GOT3 (cell line): Measurements from ENCODE around the gene ITPR3.

ENCODE experiments used
- DNase-seq: peaks from one replicate; lab custom pipeline; 2025; ENCODE audit warnings: mixed read lengths; lab: John Stamatoyannopoulos, UW

ITPR3 gene

DNA sequence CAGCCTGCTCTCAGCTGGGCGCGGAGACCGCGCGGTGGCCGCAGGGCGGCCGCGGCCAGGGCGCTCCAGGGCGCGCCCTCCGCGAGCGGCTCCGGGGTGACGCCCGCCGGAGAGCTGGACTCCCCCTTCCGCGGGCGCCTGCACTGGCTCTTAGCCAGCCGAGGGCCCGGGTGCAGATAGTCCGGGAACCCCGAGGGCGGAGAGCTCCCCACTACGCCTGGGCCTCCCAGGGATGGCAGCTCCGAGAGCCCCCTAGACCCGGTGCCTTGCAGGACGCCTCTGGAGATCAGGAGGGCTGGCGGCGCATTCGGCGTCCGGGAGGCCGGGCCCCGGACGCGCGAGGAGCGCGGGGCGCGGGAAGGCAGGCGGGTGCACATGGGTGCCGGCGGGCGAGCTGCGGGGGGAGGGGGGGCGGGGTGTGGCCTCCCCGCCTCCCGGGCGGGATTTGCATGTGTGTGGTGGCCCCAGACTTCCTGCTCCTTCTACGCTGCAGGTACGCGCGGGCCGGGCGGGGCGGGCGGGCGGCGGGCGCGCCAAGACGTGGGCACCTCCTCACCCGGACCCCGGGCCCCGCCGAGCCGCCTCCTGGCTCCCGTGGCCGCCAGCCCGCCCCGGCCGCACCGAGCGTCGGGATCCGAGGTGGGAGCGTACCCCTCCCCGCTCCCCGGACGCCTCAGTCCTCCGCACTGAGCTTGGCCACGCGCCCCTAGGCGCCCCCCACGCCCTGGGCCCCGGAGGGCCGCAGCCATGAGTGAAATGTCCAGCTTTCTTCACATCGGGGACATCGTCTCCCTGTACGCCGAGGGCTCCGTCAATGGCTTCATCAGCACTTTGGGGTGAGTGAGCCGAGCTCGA, at the start of gene ITPR3:
TSS of gene ITPR3 (plus strand) at position 467 of the 855 bp plus-strand sequence. CDS start at position 748, 281 bp downstream.
- peak; percentile 18 for DNase-seq

DNA sequence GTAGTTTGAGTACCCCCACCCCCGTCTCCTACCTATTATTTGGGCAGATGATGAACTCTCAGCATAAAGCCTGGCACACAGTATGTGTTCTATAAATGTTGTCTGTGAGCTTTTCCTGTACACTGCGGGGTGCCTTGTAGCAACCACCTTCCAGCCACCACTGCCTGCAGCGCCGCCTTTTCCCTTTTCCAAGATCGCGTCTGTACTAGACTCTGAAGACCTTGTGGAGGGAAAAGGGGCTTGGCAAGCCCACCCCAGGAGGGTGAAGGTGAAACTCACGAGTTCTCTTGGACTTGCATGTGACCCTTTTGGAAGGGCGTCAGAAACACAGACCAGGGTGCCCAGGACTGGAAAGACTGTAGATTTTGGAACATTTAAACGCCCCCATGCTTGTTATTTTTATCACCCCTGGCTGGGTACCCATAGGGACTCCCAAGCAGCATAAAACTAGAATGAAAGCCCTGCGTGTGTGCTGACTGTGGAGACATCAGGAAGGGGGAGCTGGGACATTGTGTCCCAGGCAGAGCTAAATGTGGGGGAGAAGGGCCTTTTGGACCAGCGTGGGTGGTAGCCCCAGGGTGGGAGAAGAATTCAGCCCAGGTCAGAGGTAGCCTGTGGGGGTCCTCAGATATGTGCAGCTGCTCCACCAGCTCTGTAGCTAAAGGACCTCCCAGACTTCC, 49.3 kb upstream of the ITPR3 start:
- DNase-seq, result no peak

DNA sequence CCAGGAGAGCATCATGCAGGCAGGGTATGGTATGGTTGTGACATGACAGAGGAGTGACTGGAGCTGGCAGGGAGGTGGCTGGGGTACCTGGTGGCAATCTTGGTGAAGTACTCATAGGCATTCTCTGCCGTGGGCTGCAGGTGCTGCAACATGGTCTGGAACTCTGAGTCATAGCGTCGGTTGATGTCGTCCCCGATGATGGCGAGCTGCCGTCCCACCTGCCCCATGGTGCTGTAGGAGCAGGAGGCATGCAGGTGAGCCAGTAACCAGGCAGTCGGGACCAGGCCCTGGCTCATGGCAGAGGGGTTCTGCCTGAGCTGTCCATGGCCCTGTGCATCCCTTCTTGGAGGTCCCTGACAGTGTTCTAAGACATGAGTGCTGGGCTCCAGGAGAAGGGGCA, 45.9 kb upstream of the ITPR3 start:
- no peak for DNase-seq

DNA sequence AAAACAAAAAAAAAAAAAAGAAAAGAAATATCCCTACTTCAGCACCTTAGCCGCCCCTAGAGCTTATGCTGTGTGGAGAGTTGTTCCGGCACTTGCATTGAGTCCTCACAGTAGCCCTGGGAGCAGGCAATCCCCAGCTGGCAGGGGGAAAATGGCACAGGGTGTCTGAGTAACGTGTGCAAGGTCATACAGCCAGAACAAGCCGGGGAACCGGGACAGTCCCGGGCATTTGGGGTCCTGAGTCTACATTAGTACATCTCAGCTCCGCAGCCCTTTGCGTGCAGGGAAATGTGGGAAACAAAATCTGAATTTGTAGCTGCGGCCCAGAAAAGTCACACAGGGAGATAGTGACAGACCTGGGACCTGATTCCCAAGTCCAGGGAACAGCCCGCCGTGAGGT, 44.5 kb upstream of the ITPR3 start:
- no peak for DNase-seq

DNA sequence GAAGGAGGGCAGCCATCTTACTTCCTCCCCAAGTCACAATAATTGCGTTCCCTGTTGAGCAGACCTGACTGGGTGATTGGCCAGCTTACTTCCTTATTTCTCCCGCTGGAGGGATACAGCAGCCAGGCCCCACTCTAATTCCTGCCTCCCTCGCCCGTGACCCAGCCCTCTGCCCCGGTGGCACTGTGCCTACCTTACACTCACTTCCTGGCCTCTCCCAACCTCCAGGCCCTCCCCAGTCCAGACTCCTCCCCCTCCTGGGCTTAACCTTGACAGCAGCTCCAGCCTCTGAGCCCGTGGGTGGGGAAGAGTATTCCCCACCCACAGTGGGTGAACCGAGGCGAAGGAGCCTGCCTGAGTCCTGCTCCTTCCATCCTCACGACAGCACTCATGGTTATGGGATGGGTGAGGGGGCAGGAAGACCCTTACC, 44.0 kb upstream of the ITPR3 start:
- DNase-seq, result no peak

DNA sequence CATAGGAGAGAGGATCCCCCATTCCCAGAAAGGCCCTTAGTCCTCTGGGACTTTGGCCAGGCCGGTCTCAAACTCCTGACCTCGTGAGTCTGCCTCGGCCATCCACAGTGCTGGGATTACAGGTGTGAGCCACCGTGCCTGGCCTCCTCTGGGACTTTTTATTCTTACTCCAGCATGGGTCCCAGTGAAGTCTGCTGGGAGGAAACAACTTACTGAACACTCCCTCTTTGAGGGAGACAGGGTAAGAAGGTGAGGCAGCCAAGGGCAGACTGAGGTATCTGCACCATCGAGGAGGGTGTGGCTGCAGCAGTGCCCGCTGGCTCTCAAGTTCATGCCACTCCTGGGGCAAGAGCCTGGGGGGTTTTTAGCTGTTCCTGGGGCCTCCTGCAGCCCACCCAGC, 43.4 kb upstream of the ITPR3 start:
- DNase-seq, result no peak

DNA sequence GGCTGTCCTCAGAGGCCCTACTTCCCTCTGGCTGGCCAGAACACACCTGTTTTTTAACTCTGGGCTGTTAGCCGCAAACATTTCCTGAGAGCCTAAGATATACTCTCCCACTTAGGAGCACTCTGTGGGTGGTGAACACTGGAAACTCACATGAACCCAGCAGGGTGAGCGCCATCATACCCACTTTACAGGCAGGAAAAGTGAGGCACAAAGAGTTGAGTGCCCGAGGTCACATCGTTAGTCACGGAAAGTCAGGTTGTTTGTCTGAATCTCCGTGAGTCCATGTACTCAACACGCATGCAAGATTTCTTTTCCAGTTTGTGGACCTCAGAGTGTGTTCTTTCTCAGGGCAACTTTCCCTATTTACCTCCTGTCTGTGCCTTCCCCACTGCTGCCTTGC, 43.0 kb upstream of the ITPR3 start:
- DNase-seq, result no peak

DNA sequence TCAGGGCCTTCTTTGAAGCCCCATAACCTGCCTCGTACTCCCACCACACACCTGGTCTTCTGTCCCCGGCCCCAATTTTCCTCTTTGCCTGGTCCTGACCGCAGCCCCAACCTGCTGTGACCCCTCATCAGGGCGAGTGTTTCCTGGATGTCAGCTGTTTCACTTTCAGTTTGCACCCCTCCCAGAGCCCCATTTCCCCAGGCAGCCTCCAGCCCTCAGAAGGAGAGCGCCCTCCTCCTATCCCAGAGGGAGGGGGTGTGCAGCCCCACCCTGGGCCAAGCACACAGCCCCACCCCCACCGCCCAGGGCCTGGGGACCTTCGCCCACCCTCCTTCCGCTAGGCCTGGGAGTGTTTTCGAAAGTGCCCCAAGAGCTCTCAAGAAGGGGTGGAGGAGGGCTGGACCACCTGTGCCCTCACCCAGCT, 42.5 kb upstream of the ITPR3 start:
- DNase-seq, result no peak

DNA sequence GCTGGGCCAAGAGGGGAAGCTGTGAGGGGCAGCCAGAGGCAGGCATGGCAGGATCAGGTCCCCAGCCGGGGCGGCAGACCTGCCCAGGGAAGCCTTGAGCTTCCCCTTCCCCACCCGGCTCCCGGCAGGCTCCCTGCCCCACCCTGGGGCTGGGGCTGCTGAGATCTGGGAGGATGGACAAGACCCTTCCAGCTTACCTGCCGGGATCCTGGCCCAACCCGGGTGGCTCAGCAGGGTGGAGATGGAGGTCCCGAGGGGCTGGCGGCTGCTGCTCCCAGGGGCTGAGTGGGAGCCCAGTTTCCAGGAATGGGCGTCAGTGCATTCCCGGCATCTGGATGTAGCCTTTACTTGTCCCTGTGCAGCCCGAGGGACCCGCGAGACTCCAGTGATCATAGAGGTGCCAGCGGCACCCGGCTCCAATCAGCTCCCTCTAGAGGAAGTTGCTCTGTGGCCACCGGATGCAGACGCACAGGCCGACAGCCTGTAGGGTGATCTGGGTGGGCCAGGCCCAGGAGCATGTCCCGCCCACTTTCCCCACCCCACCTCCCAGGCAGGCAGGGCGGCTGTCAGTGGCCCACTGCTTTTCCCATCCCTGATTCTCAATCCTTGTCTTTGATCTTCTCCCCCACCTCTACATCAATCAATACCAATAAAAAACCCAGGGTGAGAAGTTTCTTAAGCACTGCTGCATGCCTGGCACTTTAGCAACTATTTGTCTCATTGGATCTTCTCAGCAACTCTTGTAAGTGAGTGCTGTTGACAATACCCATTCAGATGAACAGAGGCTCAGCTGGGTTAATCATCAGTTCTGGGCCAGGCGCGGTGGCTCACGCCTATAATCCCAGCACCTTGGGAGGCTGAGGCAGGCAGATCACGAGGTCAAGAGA, 41.1 kb upstream of the ITPR3 start, which contains the start of gene BAK1:
TSS of gene BAK1 (minus strand) at position 449 of the 887 bp plus-strand sequence. CDS start 2,672 bp downstream, outside the sequence.
- DNase-seq, result peak; percentile 35

DNA sequence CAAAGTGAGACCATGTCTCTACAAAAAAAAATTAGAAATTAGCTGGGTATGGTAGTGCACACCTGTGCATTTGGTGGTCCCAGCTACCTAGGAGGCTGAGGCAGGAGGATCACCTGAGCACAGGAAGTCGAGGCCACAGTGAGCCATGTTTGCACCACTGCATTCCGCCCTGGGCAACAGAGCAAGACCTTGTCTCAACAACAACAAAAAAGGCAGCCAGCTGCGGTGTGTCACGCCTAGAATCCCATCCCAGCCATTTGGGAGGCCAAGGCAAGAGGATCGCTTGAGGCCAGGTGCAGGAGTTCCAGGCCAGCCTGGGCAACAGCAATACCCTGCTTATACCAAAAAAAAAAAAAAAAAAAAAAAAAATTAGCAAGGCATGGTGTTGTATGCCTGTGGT, 39.9 kb upstream of the ITPR3 start:
- no peak for DNase-seq

DNA sequence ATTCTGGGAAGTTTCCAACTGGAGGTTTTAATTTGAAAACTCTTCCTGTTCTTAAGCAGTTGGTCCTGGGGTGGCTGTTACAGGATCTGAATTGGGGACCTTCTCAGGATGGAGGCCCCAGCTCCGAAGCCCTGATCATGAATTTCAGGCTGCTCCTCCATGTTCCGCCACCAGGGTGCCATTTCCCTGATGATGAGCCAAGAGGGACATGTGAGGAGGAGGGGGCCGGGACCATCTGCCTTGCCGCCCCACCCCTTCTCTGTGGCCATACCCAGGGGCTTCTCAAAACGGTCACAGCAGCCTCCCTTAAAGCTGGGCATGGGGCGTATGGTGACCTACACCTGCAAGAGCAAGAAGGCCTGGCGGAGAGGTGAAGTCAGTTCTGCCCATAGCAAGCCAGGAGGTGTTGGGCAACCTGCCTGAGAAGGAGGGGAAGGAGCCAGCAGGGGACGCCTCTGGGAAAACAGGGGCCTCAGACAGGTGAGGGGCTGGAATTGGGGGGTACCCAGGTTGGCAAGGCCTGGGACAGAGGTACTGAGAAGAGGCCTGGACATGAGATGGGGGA, 37.4 kb upstream of the ITPR3 start:
- no peak for DNase-seq

DNA sequence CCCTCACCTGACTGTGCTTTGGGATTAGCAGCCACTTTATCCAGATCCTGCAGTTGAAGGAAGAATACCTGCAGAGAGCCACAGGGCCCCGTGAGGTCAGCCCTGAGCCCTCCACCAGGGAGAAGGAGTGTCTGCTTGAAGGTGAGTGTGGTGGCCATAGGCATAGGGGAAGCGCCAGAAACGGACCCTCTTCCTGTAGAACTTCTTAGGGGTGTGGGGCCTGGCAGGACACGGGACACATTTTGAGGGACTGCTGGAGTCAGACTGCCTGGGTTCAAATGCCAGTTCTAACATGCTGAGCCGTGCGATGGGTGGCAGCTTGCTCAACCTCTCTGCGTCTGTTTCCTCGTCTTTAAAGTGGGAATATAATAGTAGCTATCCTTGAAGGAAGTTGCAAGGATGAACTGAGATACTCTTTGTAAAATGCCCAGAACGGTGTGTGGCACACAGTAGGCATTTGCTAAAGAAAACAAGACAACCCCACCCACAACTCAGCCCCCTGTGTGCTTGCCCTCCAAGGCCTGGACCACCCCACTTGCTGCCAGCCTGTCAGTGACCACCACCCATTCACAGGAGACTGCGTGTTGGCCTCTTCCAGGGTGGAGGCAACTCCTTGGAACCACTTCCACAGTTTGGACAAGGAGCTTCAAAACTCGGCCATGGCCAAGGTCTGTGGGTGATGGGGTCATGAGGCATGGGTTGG, 36.3 kb upstream of the ITPR3 start:
- no peak for DNase-seq

DNA sequence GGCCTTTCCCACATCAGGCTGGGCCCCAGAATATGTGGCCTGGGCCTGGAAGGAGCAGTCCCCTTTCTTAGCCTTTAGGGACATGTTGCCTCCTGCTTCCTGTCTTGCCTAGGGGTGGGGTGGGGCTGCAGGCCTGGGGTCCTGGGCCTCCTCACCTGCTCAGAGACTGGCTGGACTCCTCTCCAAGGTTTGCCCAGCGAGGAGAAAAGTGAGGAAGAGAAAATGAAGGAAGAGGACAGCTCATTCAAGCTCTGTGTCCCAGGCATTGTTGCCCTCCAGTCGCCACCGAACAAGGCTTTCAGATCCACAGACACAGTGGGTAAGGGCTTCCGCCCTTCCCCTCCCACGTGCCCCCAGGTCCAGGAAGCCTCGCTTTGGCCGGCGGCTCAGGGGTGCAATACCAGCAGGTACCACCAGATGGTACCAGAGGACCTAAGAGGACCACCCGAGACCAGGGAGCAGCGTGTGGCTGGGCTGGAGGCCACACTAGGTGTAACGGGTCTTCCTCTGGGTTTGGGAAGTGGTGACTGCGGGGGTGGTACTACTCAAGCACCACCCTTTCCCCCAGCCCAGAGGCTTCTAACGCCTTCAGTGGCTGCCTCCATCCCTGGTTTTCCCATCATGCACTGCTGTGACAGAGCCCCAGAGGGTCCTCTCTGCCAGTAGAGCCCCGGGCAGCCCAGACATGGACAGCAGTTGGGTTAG, 35.6 kb upstream of the ITPR3 start:
- DNase-seq, result no peak

DNA sequence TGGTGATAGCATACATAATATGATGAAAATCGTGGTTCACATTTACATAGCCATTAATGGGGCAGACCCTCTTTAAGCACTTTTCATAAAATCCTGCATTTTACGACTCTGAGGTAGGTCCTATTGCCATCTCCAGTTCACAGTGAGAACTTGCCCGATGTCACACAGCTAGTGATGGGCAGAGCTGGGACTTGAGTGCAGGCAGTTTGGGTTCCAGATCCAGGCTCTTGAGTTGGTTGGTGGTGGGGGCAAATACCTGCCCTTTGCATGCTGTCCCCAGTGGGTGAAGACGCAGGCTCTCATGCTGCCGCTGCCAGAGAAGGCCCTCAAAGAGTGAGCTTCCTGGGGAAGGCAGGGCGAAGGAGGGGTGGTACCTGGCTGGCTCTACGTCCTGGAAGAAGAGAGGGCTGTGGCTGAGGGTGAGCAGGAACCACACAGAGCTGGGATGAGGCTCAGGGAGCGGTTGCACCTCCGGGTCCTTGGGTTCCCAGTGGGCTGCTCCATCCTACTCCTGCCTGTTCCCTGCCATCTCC, 34.9 kb upstream of the ITPR3 start:
- no peak for DNase-seq

DNA sequence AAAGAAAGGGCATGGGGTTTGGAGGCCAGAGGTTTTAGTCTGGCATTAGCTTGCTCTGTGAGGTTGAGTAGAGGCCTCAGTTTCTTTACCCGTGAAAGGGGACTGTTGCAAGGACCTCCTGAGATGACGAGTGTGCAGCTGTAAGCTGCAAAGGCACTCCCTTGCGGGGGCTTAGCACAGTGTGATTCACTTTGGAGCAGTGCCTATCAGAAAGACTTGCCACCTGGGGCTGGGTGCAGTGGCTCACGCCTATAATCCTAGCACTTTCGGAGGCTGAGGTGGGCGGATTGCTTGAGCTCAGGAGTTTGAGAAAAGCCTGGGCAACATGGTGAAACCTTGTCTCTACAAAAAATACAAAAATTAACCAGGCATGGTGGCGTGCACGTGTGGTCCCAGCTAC, 33.6 kb upstream of the ITPR3 start:
- DNase-seq, result no peak

DNA sequence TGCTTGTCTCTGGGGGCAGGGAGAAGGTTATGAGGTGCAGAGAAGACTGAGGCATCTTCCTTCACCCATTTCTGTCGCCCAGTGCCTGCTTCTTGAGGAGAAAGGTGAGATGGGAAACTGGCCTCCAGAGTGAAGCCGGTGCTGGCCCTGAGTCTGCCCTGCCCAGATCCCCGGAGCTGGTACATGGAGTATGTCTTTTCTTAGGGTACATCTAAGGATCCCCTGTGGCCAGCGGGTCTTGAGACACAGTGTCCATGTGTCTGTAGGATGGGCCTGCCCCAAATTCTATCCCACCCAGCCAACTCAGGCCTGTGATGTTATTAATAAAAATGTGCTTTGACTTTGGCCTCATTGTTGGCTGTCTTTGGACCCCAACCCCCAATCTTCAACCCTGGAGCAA, 32.2 kb upstream of the ITPR3 start:
- no peak for DNase-seq

DNA sequence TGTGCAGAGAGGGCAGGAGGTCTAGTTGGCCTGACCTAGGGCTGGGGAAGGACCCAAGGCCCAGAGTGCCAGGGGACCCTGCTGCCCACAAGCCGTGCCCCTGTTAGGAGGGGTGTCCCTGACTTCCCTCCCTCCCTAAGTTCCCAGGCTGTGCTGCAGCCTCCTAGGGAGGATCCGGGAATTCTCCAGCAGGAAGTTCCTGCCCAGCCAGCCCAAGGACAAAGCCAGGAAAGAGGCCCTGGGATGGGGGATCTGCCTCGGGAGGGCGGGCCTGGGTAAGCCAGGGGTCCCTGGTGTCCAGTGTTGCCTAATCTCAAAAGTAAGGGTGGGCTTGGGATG, 31.8 kb upstream of the ITPR3 start:
- DNase-seq, result no peak

DNA sequence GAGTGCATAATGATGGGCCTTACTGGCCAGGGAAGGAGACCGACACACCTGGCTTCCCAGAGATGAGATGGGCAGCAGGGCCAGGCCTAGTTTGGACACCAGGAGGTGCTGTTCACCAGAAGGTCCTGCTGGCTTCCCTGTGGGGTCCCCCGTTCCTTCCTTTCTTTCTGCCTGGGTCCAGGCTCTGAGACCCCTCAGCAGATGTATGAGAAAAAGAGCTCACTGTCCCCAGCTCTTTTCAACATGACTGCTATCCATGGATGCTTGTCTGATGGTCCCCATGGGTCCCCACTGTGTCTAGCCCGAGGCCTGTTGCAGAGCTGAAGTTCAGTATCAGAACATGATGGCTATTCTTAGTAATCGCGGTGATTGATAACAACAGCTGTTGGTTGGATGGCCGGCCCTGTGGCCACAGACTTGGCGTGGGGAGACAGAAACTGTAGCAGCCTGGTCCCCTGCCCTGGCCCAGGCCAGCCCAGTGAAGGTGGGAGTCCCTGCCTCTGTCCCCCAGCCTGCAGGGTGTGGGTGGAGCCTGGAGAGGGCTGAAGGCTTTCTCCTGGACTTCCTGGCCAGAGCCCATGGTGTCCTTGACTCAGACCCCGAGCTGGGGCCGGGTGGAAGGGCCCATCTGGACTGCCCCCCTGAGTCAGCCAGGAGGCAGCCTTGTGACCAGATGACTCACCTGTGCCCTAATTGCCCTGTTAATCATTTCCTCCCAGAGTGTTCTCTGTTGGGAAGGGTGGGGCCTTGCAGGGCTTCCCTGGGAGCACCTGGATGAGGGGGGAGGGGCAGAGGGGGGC, 31.2 kb upstream of the ITPR3 start:
- peak; percentile 56 for DNase-seq

DNA sequence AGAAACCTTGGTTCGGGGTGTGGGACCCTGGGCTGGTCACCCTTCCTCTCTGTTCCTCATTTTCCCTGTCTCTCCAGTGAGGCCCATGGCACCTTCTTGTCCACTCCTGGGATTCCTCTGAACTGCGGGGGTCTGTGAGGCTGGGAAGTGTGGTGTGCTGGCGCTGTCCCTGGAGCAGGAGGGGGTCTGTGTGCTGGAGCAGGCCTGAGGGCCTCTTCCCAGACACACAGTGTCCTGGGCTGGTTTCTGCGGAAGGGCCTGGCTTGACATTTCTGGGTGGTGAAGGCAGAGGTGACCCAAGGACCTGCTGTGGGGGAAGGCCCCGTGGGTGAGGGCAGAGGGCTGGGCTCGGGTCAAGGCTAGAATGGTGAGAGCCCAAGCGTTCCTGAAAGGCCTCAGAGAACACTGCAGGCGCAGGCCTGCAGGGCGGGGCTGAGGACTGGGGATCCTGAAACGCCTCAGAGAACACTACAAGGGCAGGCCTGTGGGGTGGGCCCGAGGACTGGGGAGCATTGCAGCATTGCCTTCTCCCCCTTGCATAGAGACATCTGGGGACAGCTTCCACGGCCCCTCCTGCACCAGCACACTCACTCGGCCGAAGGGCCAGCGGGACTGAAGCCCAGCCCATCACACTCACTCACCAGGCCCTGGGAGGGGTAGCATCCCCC, 30.5 kb upstream of the ITPR3 start:
- DNase-seq, result no peak
